ENCODE results near the gene PLIN5. TPM values are rescaled to one million over a fixed set of nuclear protein-coding genes. Genes with fewer than 3 reads are reported as not detected.

PLIN5 gene
- total and polyA plus RNA-seq, 2 of the 8 experiments (the other 6 are each of a cell fraction or from before 2014, with no cell fraction given), result 2.0 to 2.5 TPM

DNA sequence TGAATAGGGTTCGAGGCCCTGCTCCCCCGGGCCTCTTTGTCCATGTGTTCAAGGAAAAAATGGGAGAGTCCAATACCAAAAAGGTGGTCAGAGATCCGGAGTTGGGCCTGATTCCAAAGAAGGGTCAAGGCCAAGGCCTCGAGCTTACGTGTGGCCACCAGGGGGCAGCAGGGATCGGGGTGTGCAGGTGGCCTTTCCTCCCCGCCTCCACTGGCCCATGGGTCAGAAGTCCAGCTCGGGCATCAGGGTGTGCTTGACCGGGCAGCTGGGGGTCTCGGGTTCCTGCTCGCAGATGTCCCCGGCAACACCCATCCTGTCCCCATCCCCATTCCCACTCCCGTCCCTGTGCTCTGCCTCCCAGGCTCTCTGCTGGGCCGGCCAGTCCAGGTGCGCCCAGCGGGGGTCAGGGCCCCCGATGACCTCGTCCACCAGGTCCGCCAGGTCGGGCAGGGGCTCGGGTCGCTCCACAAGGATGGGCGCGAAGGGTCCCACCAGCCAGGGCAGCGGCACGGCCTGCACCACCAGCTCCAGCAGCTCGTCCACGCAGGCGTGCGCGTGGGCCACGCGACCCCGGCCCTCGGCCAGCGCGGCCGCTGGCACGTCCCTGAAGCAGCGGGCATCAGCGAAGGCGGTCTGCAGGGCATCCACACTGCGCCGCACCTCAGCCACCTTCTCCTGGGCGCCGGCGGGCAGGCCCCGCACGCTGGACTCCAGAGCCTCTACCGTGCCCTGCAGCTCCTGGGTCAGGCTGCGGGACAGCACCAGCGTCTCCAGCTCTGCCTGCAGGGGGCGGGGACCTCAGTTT is 11.5 kb downstream of the PLIN5 start:
- no peak overlapping the region for H2BK12ac ChIP-seq (ENCODE audit: low read depth, low read length)
- no peak overlapping the region for H2AFZ ChIP-seq (ENCODE audit: low read length)
- peak; percentile 58 for FAIRE-seq
- no peak overlapping the region for H3K27ac ChIP-seq (ENCODE audit: low read depth, low read length)
- H2AK5ac ChIP-seq (ENCODE audit: low read depth, low read length), result no peak overlapping the region
- no peak overlapping the region for H4K91ac ChIP-seq (replicated peaks; ENCODE audit: insufficient read length, low read length)
- ChIA-PET POLR2A (ENCODE audit: partially characterized antibody) (interaction anchor here (0.9 to 1.6 kb wide), 5 partner anchors 12 to 69 kb away, joined by 3 to 6 read pairs (median 4); partner anchors contain the start of gene PLIN5), CTCF (ENCODE audit: partially characterized antibody) (interaction anchor here (0.6 to 8.9 kb wide), 38 partner anchors 7 to 290 kb away, joined by 3 to 174 read pairs (median 4); partner anchors contain the start of genes LRG1, PLIN4, PLIN5 and SEMA6B)
- H4K5ac ChIP-seq (ENCODE audit: insufficient read length, low read depth, low read length), result no peak overlapping the region
- no peaks in the 10 kb centered on the region for H3K36me3 ChIP-seq (ENCODE audit: control insufficient read depth in 2 of 4, insufficient read depth in 4 of 4, low read length in 3 of 4)
- H3K9ac ChIP-seq (replicated peaks in 1 of 4; ENCODE audit: extremely low read depth in 1 of 4, low read depth in 3 of 4, low read length in 3 of 4), result no peak overlapping the region
- WGBS, 2 experiments (ENCODE audit: extremely low coverage in 1 of 2, insufficient coverage in 1 of 2, insufficient read length in 1 of 2, insufficient replicate concordance in 2 of 2, low coverage in 1 of 2, low lambda C conversion rate in 2 of 2, missing lambda C conversion rate in 1 of 2), result 71% methylated on average over 53 of the region's 53 CpGs; no CpG with 5 or more reads in 1 of the 2 experiments
- TF ChIP-seq, protein P1, sequence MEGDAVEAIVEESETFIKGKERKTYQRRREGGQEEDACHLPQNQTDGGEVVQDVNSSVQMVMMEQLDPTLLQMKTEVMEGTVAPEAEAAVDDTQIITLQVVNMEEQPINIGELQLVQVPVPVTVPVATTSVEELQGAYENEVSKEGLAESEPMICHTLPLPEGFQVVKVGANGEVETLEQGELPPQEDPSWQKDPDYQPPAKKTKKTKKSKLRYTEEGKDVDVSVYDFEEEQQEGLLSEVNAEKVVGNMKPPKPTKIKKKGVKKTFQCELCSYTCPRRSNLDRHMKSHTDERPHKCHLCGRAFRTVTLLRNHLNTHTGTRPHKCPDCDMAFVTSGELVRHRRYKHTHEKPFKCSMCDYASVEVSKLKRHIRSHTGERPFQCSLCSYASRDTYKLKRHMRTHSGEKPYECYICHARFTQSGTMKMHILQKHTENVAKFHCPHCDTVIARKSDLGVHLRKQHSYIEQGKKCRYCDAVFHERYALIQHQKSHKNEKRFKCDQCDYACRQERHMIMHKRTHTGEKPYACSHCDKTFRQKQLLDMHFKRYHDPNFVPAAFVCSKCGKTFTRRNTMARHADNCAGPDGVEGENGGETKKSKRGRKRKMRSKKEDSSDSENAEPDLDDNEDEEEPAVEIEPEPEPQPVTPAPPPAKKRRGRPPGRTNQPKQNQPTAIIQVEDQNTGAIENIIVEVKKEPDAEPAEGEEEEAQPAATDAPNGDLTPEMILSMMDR (IDR thresholded peaks at IDR 0.05; ENCODE audit: control extremely low read depth in 1 of 3, insufficient read depth in 1 of 3, low read depth in 1 of 3, low read length in 3 of 3), result peak; percentile 77 to 96 (median 95)
- TF ChIP-seq SIRT6 (IDR thresholded peaks at IDR 0.05; ENCODE audit: low read length), result no peak
- TF ChIP-seq JUN (IDR thresholded peaks at IDR 0.05; ENCODE audit: low read depth, low read length), result no peak
- TF ChIP-seq RAD21 (IDR thresholded peaks at IDR 0.05 in 1 of 2, conservative IDR thresholded peaks at IDR 0.05 in 1 of 2; ENCODE audit: low read depth in 2 of 2, low read length in 2 of 2), result peak; percentile 48 to 61
- 0 out of 2 replicates have a peak, but pooled peaks have one; percentile 54 for TF ChIP-seq TCF12 (IDR thresholded peaks at IDR 0.05; ENCODE audit: low read depth, low read length)
- TF ChIP-seq KDM5A (IDR thresholded peaks at IDR 0.05; ENCODE audit: low read length), result no peak
- peak; percentile 64; the same call in 1 of the 2 replicates for TF ChIP-seq GABPA (IDR thresholded peaks at IDR 0.05; ENCODE audit: borderline replicate concordance, insufficient read depth, low read length)
- H3K79me2 ChIP-seq (ENCODE audit: control insufficient read depth in 1 of 2, insufficient read depth in 2 of 2, low read length in 2 of 2), result no peaks in the 10 kb centered on the region
- no peaks in the 10 kb centered on the region for H3K23me2 ChIP-seq (ENCODE audit: low read depth, low read length)
- no peaks in the 10 kb centered on the region for H3K79me1 ChIP-seq (ENCODE audit: low read depth, low read length)
- no peak overlapping the region for H3K56ac ChIP-seq (replicated peaks; ENCODE audit: insufficient read length, low read depth, low read length)
- peaks cover 0 to 14% (median 7%) of the 10 kb centered on the region in 4 experiments; a peak in 4 of 7 replicates for H3K27me3 ChIP-seq (replicated peaks in 1 of 4; ENCODE audit: control insufficient read depth in 3 of 4, extremely low read depth in 1 of 4, insufficient read depth in 3 of 4, low read length in 3 of 4)
- peak overlapping the region; percentile 90 for H4K8ac ChIP-seq (ENCODE audit: extremely low read depth, insufficient read depth, low read length)
- no peak overlapping the region for H2BK20ac ChIP-seq (ENCODE audit: low read length)
- H2BK120ac ChIP-seq (replicated peaks; ENCODE audit: low read depth, low read length), result no peak overlapping the region
- no peak overlapping the region for H3K23ac ChIP-seq (ENCODE audit: insufficient read length)
- no peak overlapping the region for H3K14ac ChIP-seq (ENCODE audit: insufficient read length)
- no peak overlapping the region for H2BK5ac ChIP-seq (ENCODE audit: low read depth, low read length)
- no peaks in the 10 kb centered on the region; a peak in 4 of 7 replicates for H3K4me1 ChIP-seq (replicated peaks in 1 of 4; ENCODE audit: control insufficient read depth in 3 of 4, insufficient read depth in 4 of 4, low read length in 3 of 4)
- DNase-seq (ENCODE audit: low read depth in 1 of 2, low spot score in 2 of 2), result peak in 1 of 2 experiments; percentile 88
- H3K18ac ChIP-seq (ENCODE audit: extremely low read depth, low read length), result no peak overlapping the region
- no peak overlapping the region for H2BK15ac ChIP-seq (ENCODE audit: low read length)
- H3K4me2 ChIP-seq (ENCODE audit: insufficient read depth in 1 of 2, low read depth in 2 of 2, low read length in 2 of 2), result no peak overlapping the region
- no peaks in the 10 kb centered on the region for H4K20me1 ChIP-seq (replicated peaks in 1 of 2; ENCODE audit: control insufficient read depth in 1 of 2, insufficient read depth in 2 of 2, low read length in 2 of 2)
- no peak overlapping the region for H3K4me3 ChIP-seq (ENCODE audit: extremely low read depth in 1 of 4, insufficient read depth in 2 of 4, low read depth in 3 of 4, low read length in 4 of 4)
- H3K9me3 ChIP-seq (ENCODE audit: insufficient read depth in 2 of 2, low read depth in 1 of 2, low read length in 1 of 2), result no peaks in the 10 kb centered on the region
- no peak overlapping the region for H3K4ac ChIP-seq (replicated peaks; ENCODE audit: insufficient read length, low read depth, low read length)
